GM21423 (cell line): ENCODE results near the gene RNF115.
"Not testable (repeated sequence)": the region's sequence is repeated elsewhere in the genome, so short reads cannot be mapped to it uniquely, and the experiment has no call there.

Source experiments
- ATAC-seq: cut with Tn5 transposase; IDR thresholded peaks from one replicate; pipeline ENCODE4 v1.9.1; 2021; ENCODE audit warnings: mild to moderate bottlenecking, moderate library complexity; ENCODE audit not compliant: unreplicated experiment

The RNF115 gene

DNA sequence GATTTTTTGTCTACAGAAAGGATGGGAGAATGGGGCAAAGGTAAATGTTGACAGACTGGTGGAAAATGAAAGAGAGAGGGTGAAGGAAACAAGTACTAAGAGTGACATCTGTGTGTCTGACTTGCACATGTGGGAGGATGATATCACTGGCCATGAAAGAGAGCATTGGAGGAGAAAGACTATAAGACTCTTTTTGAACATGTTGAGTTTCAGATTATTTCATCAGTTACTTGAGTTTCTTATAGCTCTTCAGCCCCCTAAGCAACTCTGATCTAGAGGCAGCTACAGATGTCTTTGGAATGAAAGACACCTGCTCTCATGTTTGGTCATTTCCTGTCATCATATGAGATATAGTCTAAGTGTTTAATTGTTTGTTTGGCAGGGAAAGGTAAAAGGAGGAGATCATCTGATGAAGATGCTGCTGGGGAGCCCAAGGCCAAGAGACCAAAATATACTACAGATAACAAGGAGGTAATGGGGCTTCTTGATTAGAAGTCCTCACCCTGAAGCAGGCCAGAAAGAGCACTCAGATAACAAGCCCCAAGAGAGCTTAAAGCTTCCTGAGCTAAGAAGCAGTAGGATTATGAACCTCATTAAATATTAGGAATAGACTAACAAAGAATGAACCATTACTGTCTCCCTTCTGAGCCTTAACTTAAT lies 4.6 kb upstream of the RNF115 start:
- no peak for ATAC-seq

DNA sequence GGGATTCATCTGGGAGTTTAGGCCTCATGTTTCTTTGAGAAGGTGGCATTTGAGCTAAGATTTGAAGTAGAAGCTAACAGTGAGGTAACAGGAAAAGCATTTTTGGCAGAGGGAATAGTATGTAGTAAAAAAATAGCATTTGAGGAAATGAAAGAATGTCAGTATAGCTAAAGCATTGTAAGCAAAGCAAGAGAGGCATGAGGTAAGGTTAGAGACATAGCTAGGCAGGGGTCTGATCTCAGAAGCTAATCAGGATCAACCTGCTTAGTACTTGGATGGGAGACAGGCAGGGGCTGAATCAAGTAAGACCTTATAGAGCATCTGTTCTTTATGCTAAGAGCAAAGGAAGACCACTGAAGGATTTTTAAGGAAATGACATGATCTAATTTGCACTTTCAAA lies 4.1 kb upstream of the RNF115 start:
- ATAC-seq = no peak

DNA sequence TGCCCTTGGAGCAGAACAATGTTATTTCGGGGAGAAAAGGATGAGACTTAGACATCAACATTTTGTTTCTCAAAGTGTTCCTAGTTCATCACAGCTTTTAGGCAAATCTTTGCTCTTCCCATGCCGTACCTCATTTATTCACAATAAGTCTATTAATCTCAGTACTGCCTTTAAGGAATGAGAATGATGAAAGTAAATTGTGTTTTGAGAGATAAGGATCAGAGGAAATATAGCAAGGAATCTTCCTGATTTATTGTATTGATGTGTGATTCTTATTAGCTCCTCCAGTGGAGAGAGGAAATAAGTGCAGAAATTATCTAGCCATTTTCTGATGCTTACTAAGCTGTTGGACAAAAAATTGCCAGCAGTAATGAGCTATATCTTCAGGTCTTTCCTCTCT lies 2.1 kb upstream of the RNF115 start:
- ATAC-seq = no peak

GRCh38 chr1:145824499-145824842 lies 576 bp upstream of the RNF115 start:
- no peak for ATAC-seq

- not testable (repeated sequence) for ATAC-seq
Measured at GRCh38 chr1:145822779-145823331, 1.0 kb downstream of the RNF115 start.

- not testable (repeated sequence) for ATAC-seq
Measured at GRCh38 chr1:145818095-145818494, 5.8 kb downstream of the RNF115 start.

GRCh38 chr1:145812977-145813810 lies 10.7 kb downstream of the RNF115 start:
- ATAC-seq = not testable (repeated sequence)

DNA sequence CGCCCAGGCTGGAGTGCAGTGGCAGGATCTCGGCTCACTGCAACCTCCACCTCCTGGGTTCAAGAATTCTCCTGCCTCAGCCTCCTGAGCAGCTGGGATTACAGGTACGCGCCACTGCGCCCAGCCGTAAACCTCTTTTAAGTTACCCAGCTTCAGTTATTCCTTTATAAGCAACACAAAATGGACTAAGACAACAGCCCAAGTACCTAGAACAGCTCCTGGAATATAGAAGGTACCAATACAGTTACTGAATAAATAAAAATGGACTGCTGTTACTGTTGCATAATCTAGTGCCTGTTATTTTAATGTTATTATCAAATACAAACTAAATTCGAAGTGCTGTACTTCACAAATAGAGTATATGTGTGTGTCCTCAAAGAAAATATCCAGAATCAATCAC lies 17.1 kb downstream of the RNF115 start:
- ATAC-seq = no peak

GRCh38 chr1:145806408-145806807 lies 17.5 kb downstream of the RNF115 start:
- ATAC-seq = no peak

DNA sequence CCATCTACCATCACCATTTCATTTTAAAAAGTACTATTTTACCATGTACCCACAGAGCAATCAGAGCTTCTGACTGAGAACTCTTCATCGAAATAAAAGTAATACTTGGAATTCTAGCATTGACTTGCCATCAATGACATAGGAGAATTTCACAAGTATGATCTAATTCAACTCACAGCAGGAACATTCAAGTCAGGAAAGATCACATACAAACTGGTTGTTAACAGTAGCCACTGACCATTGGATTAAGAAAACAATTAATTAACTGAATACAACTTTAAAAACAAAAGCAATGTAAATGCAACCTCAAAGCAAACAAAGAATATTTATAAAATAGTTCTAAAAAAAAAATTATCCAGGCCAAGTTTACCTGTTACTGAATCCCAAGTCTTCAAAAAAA lies 18.8 kb downstream of the RNF115 start:
- ATAC-seq = no peak

DNA sequence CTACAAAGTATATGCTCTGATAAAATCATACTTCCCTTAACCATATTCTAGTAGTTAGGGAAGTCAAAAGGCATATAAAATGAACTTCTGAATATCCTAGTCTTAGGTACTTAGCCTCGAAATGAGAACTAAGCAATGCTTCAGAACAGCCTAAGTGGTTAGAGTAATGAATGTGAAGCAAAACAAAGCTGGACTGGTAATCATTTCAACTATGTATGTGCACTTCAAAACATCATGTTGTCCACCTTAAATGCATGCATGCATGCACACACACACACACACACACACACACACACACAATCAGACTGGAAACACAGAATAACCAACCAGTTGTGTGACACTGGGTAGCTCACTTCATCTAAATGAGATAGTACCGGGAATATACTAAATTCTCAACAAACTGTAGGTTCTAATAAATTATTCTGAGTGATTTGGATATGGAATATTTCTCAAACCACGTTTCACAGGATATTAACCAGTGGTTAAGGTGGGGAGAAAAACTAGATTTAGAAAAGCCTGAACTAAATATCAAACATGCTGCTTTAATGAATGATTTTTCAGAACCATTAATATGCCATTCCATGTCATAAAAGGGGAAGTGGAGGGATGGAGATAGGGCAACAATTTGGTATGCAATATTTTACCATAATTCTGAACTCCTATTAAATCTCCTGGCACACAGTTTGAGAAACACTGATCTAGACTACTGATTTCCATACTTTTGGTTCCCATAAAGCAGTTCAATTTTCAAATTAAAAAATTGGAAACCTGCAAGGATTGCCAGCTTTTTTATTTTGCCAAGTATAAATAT lies 19.5 kb downstream of the RNF115 start:
- ATAC-seq = no peak

- ATAC-seq = no peak
Measured at GRCh38 chr1:145799806-145800205, 24.1 kb downstream of the RNF115 start.

DNA sequence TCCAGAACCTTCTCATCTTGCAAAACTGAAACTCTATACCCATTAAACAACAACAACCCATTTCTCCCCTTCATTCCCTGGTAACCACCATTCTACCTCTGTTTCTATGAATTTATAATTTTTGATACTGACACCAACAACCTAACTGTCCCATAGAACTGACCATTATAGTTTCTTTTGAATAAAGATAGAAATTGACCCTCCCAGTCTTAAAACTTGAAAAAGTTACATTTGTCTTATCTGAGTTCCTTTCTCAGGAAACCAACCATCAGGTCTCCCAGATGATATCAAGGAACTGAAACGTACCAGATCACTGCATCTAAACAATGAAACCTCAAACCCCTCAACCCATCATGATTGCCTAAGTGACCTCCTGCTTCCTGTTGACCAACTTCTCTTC lies 27.1 kb downstream of the RNF115 start:
- no peak for ATAC-seq

GRCh38 chr1:145795257-145795881 lies 28.5 kb downstream of the RNF115 start:
- no peak for ATAC-seq

DNA sequence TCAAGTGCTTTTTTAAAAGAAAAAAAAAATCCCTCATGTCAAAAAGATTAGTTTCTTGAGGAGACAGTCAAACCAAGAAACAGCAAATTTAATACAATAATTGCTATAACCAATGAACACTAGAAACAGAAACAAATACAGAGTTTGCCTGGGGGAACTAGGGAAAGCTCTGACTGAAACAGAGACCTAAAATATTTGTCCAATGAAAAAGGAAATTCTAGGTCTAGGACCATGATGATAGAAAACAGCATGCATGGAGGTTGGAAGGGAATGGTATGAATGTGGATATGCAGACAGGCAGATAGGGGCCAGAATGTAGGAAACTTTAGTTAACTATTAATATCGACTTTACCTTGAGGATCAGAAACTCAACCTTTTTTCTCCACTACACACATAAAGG lies 31.4 kb downstream of the RNF115 start:
- no peak for ATAC-seq

- not testable (repeated sequence) for ATAC-seq
Measured at GRCh38 chr1:145791860-145792259, 32.0 kb downstream of the RNF115 start.

DNA sequence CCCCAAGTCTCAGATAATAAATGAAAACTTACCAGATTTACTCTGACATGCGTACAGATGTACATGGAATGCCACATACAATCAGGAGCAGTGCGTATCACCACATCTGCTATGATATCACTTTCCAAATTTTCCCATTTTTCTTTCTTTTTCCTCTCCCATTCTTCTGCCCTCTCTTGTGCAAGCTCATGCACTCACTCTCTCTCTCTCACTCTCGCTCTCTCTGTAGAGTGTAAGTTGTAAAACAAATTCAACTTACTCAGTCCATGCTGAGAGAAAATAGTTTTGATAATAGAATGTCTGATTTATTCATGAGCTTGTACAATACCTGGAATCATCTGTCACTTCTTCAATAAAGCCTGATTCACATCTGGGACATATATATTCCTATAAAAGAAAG lies 35.3 kb downstream of the RNF115 start:
- no peak for ATAC-seq

DNA sequence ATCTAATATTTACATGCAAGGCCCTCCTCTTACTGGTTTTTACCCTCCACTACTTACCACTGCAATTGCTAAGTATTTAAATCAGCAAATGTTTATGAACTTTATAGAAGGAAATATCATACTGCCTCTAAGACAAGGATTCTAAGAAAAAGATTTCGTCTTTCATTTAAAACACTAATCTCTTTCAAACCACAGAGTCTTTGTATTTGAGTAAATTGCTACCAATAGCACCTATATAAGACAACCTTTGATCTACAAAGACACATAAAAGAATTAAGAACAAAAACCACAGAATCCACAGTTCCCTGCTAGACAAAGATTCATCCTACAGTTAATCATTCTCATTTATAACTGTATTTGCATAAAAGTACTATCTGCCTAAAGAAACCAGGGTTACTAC lies 37.6 kb downstream of the RNF115 start:
- no peak for ATAC-seq

- ATAC-seq = peak; percentile 59
Measured at GRCh38 chr1:145785547-145785946, 38.3 kb downstream of the RNF115 start.

GRCh38 chr1:145784409-145784808 lies 39.5 kb downstream of the RNF115 start:
- ATAC-seq = no peak
